ENCODE data around the gene SMARCA5.

SMARCA5 gene

GRCh38 chr4:143513314-143514168, at the start of gene SMARCA5 (continued):
- TF ChIP-seq ZNF175 (tag by site-specific recombination; IDR thresholded peaks at IDR 0.05) (no peak), ZNF362 (tag by site-specific recombination; IDR thresholded peaks at IDR 0.05) (no peak), ZEB2 (tag by site-specific recombination; IDR thresholded peaks at IDR 0.05) (no peak; the same call in 1 of the 2 replicates), GLI4 (tag by site-specific recombination; IDR thresholded peaks at IDR 0.05) (no peak), ZNF148 (tag by site-specific recombination; IDR thresholded peaks at IDR 0.05; ENCODE audit: borderline replicate concordance) (no peak), KLF7 (tag by site-specific recombination; IDR thresholded peaks at IDR 0.05; ENCODE audit: borderline replicate concordance) (no peak; the same call in 1 of the 2 replicates), ZNF416 (tag by site-specific recombination; IDR thresholded peaks at IDR 0.05) (no peak), ZNF394 (tag by site-specific recombination; IDR thresholded peaks at IDR 0.05; ENCODE audit: borderline replicate concordance) (peak; percentile 12; the same call in 1 of the 2 replicates), ZNF521 (tag by site-specific recombination; IDR thresholded peaks at IDR 0.05) (no peak), PRDM4 (tag by site-specific recombination; IDR thresholded peaks at IDR 0.05) (no peak), ZNF121 (tag by site-specific recombination; IDR thresholded peaks at IDR 0.05) (0 out of 2 replicates have a peak, but pooled peaks have one; percentile 32), MYNN (tag by site-specific recombination; IDR thresholded peaks at IDR 0.05; ENCODE audit: borderline replicate concordance) (no peak), GFI1B (tag by site-specific recombination; IDR thresholded peaks at IDR 0.05) (no peak), PRDM2 (tag by site-specific recombination; IDR thresholded peaks at IDR 0.05; ENCODE audit: borderline replicate concordance) (no peak), ZFP41 (tag by site-specific recombination; IDR thresholded peaks at IDR 0.05; ENCODE audit: borderline replicate concordance) (no peak), TCF7L2 (IDR thresholded peaks at IDR 0.05; ENCODE audit: borderline replicate concordance, low read depth, low read length) (no peak), ZNF560 (tag by site-specific recombination; IDR thresholded peaks at IDR 0.05; ENCODE audit: borderline replicate concordance) (no peak), GLIS2 (tag by site-specific recombination; IDR thresholded peaks at IDR 0.05) (no peak), ZXDB (tag by site-specific recombination; IDR thresholded peaks at IDR 0.05) (0 out of 2 replicates have a peak, but pooled peaks have one; percentile 56), WT1 (tag by site-specific recombination; IDR thresholded peaks at IDR 0.05) (no peak), ZSCAN30 (tag by site-specific recombination; IDR thresholded peaks at IDR 0.05) (peak; percentile 52; the same call in 1 of the 2 replicates), ZNF571 (tag by site-specific recombination; IDR thresholded peaks at IDR 0.05) (no peak), ZBTB10 (tag by site-specific recombination; IDR thresholded peaks at IDR 0.05) (no peak), ZNF433 (tag by site-specific recombination; IDR thresholded peaks at IDR 0.05; ENCODE audit: low read depth) (no peak)
